H7 (cell line): ENCODE data around the gene DDX47. TPM values are rescaled to one million over a fixed set of nuclear protein-coding genes. Genes with fewer than 3 reads are reported as not detected.

Experiments used
- DNase-seq: peaks from one replicate; pipeline ENCODE4 v3.0.0; 2012
- H3K27me3 ChIP-seq: 2 replicates; pipeline ENCODE4 v1.6.0; 2011; ENCODE audit warnings: mild to moderate bottlenecking, low read length; ENCODE audit not compliant: control insufficient read depth, insufficient read depth
- H3K36me3 ChIP-seq: replicated peaks from 2 replicates; pipeline ENCODE4 v1.5.1; 2011; ENCODE audit warnings: low read length; ENCODE audit not compliant: control insufficient read depth, insufficient read depth
- H3K4me3 ChIP-seq: 2 replicates; pipeline ENCODE4 v1.5.1; 2011; ENCODE audit warnings: low read depth, mild to moderate bottlenecking, control low read depth, low read length, moderate library complexity; ENCODE audit not compliant: insufficient read depth
- total RNA-seq: library from RNA; depleted of rRNA; stranded (reverse); fragments of >200 nt; shearing (Covaris generic); gene quantifications from 2 replicates; pipeline ENCODE4 v1.2.3, GENCODE V29; 2014; rRNA removed

The DDX47 gene
- 69.7 and 74.7 TPM in 2 replicates for total RNA-seq

DNA sequence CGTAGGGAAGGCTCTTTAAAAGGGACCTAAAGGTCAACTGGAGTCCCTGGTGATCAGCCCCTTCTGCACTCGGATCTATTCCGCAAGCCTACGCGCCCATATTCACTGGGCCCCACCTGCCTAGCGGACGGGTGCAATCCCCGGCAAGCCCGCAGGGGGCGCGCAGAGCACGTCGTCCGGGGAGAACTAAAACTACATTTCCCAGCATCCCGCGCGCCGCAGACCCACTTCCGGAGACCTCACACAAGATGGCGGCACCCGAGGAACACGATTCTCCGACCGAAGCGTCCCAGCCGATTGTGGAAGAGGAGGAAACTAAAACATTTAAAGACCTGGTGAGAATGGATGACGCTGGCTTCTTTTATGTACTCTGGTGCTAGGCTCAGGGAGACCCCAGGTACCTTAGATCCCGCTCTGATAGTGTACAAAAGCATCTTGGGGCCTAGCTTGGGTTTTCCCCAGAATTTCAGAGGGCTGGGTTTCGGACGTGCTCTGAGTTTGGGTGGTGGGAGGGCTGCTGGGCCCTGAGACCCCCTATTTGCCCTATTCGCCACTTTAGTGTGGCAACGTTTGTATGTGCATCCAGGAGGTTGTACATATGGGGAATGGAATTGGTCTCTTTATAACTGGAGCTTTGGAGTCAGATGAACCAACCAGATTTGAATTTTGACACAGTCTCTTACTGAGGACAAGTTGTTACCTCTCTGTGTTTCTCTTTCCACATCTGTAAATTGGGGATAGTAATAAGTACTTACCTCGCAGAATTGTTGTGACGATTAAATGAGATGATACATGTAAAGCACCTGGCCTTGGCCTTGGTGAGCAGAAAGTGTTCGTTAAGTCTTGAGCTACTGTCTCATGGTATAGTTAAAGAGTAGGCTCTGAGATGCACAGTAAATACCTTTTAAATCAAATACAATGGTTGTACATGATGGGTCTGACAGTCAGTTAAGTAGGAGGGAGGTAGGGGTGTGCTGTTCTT lies at the start of gene DDX47:
Gene DDX47 (plus strand): TSS at position 227 of the 982 bp plus-strand sequence. CDS start 22 bp downstream, at position 249.
- no peaks in the 10 kb centered on the region for H3K27me3 ChIP-seq
- DNase-seq = peak; percentile 94
- H3K4me3 ChIP-seq = peak within 1 kb of the TSS; percentile 52
- H3K36me3 ChIP-seq = peaks cover 4% of the 10 kb centered on the region; the same call in 1 of the 2 replicates

DNA sequence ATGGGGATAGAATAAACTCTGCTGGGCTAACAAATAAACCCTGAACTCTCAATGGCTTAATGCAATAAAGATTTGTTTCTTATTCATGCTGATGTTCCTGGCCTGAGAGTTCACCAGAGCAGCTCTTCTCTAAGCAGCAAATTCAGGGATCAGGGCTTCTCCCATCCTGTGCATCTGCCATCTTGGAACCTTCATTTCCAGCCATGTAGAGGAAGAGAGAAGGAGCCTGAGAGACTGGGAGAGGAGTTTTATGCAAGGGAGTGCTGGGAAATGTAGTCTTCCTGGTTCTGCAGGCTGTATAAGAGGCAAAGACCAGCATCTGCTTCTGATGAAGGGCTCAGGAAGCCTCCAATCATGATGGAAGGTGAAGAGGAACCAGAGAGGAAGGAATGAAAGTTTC lies 48.3 kb upstream of the DDX47 start:
- Histone ChIP-seq H3K4me3 (no peak overlapping the region), H3K27me3 (no peaks in the 10 kb centered on the region), H3K36me3 (no peaks in the 10 kb centered on the region)
- DNase-seq = no peak

DNA sequence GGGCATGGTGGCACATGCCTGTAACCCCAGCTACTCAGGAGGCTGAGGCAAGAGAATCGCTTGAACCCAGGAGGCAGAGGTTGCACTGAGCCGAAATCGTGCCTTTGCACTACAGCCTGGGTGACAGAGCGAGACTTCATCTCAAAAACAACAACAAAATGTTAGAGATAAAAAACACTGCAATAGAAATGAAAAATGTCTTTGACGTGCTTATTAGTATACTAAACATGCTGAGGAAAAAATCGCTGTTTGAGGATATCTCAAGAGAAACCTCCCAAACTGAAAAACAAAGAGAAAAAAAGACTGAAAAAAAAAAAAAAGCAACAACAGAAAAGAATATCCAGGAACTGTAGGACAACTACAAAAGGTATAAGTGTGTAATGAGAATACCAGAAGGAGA lies 42.9 kb upstream of the DDX47 start:
- no peak for DNase-seq
- H3K36me3 ChIP-seq = no peaks in the 10 kb centered on the region

DNA sequence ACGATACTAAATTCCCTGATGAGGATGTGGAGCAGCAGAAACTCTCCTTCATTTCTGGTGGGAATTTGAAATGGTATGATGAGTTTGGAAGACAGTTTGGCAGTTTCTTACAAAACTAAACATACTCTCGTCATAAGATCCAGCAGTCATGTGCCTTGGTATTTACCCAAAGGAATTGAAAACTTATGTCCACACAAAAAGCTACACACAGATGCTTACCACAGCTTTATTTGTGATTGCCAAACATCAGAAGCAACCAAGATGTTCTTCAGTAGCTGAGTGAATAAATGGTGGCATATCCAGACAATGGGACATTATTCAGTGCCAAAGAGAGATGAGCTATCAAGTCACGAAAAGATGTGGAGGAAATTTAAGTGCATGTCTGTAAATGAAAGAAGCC lies 38.4 kb upstream of the DDX47 start:
- H3K4me3 ChIP-seq = no peak overlapping the region
- H3K27me3 ChIP-seq = no peaks in the 10 kb centered on the region

More for the DNA sequence above, 42.9 kb upstream of the DDX47 start:
- no peak overlapping the region for H3K4me3 ChIP-seq
- H3K27me3 ChIP-seq = no peaks in the 10 kb centered on the region

DNA sequence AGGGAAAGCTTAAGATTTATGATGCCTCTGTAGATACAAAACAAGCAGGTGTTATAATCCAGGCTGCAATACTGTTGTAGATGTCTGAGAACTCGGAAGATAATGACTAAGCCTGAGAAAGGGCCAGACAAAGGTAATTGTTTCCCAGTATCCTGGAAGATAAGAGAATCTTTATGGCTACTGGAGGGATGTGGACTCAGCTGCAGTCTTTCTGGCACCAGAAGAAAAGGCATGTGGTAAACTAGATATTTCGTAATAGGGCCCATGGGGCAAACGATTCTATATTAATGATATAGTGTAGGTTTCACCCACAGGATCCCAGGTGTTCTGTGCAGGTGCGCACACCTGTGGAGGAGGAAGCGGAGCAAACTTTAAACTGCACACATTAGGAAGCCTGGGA lies 36.9 kb upstream of the DDX47 start:
- Histone ChIP-seq H3K4me3 (no peak overlapping the region), H3K36me3 (no peaks in the 10 kb centered on the region), H3K27me3 (no peaks in the 10 kb centered on the region)
- no peak for DNase-seq

More for the DNA sequence above, 38.4 kb upstream of the DDX47 start:
- H3K36me3 ChIP-seq = no peaks in the 10 kb centered on the region
- no peak for DNase-seq

DNA sequence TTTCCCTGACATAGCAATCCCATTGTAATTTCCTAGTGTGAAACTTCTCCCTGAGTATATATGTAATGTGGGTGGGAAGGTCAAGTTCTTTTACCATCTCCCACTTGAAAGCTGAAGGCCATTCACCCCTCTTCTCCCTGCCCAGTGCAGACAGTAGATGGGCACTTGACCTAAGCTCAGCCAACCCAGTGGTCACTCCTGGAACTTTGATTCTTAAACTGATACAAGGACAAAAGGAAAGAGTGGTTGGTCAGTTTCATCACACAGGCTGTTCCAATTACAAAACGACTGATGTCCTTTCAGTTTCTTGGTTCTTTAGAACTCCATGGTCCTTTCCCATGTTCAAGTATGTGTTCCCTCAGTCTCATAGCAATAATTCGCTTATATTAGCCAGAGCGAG lies 36.1 kb upstream of the DDX47 start:
- H3K36me3 ChIP-seq = no peaks in the 10 kb centered on the region
- no peak for DNase-seq
- H3K27me3 ChIP-seq = no peaks in the 10 kb centered on the region
- H3K4me3 ChIP-seq = no peak overlapping the region

DNA sequence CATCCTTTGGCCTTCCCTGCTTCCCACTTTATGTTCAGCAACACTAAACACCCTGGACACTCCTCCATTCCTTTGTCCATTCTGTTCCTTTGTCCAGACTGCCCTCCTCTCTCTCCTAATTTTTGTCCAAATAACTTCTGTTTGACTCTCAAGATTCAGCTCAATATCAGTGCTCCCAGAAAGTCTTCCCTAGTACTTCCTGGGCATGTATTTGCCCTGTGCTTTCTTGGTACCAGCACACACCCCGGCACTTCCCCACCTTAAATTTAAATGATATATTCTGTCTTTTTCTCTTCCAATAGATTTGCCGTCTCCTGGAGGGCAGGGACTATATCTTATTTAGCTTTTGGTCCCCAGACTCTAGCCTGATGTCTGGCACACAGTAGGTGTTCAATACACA lies 34.1 kb upstream of the DDX47 start:
- no peak for DNase-seq
- no peaks in the 10 kb centered on the region for H3K36me3 ChIP-seq
- H3K4me3 ChIP-seq = no peak overlapping the region
- H3K27me3 ChIP-seq = no peaks in the 10 kb centered on the region

DNA sequence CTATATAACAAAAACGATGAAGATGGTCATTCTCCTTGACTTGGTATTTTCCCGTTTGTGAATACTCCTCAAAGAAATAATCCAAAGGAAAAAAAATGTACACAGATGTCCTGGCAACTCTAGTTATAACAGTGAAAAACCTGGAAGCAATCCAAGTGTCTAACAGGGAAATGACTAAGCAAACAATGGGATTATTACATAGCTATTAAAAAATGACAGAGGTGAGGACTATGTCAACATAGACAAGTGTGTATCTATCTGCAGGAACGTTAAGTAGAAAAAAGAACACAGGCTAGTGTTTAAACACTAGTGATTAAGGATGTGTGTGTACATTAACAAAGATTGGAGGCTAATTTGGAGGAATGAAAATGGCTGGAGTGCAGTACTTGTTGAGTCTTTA lies 33.6 kb upstream of the DDX47 start:
- 0 out of 2 replicates have a peak, but pooled peaks cover under 1% of the 10 kb centered on the region for H3K27me3 ChIP-seq
- DNase-seq = no peak
- H3K36me3 ChIP-seq = no peaks in the 10 kb centered on the region
- H3K4me3 ChIP-seq = no peak overlapping the region

DNA sequence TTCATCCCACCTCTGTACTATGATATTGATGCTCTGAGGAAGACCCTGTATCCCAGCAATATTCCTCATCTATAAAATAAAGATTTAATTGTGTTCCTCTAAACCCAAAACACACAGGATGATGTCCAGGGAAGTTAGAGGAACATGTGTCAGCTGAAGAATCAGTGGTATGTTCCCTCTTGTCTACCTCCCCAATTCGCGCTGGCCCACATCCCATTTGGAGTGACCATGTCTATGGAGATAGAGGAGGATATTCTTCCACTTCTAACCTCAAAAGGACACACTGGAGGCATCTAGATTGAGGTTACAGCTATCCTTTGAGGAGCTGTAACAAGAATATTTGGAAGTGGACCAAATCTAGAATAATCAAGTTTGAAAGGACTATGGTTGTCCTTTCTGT lies 29.0 kb upstream of the DDX47 start:
- peaks cover 20% of the 10 kb centered on the region for H3K27me3 ChIP-seq
- DNase-seq = no peak
- H3K4me3 ChIP-seq = no peak overlapping the region
- no peaks in the 10 kb centered on the region for H3K36me3 ChIP-seq

DNA sequence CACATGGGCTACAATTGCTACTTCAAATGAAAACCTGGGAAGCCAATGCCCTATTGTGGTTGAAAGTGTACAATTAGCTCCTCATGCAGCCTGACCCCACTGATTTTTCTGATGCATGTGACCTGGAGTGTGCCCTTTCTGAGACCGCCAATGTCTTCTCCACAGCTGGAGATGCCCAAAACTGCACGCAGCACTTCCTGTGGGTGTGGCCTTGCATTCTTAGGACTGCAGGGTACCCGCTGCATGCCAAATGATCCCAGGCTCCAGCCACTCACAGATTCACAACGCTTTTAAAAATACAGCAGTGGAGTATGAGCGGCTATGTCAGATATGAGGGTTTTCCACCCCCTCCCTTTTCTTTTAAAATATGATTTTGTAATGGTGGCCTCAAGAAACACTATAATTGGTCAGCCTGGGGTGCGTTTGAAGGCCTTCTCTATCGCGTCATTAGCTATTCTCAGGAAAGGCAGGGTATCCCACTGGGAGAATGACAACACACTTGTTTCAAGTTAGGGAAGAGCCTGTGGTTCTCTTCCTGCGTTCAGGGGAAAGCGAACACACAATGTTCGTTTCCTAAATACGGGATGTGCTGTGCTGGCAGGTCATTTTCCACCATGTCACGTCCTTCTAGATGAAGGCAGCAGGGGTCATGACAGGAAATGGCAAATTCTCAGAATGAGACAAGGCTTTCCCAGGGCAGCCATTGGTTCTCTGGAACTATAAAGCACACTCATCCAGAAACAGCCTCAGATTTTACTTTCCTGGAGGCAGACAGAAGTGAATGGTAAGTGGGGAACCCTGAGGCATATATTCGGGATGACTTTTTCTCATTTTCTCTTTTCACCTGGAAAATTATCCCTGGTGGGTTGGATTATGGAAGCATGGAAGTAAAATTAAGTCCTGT lies 28.0 kb upstream of the DDX47 start, which contains the start of gene APOLD1:
Gene APOLD1 (plus strand): TSS at position 749 of the 904 bp plus-strand sequence. CDS start 33 bp downstream, at position 782.
- Histone ChIP-seq H3K4me3 (peak within 1 kb of the TSS; percentile 44), H3K36me3 (no peaks in the 10 kb centered on the region), H3K27me3 (peaks cover 20% of the 10 kb centered on the region)
- peak; percentile 68 for DNase-seq

DNA sequence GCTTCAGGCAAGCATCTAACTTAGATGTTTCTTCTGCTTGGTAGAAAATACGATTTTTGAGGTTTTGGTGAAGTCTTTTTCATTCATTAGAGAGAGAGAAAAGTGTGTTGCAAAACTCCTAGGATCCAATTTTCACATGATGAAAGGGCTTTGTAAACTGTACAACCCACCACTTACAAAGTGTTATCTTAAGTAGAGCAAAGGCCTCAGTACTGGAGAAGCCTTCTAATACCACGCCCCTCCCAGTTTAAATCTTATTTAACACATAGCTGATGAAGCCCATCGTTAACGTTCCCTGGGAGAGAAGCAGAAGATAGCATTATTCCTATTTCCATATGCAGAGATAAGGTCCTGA lies 26.8 kb upstream of the DDX47 start:
- DNase-seq = no peak
- H3K36me3 ChIP-seq = no peaks in the 10 kb centered on the region
- peaks cover 20% of the 10 kb centered on the region for H3K27me3 ChIP-seq
- peak overlapping the region; percentile 44 for H3K4me3 ChIP-seq

DNA sequence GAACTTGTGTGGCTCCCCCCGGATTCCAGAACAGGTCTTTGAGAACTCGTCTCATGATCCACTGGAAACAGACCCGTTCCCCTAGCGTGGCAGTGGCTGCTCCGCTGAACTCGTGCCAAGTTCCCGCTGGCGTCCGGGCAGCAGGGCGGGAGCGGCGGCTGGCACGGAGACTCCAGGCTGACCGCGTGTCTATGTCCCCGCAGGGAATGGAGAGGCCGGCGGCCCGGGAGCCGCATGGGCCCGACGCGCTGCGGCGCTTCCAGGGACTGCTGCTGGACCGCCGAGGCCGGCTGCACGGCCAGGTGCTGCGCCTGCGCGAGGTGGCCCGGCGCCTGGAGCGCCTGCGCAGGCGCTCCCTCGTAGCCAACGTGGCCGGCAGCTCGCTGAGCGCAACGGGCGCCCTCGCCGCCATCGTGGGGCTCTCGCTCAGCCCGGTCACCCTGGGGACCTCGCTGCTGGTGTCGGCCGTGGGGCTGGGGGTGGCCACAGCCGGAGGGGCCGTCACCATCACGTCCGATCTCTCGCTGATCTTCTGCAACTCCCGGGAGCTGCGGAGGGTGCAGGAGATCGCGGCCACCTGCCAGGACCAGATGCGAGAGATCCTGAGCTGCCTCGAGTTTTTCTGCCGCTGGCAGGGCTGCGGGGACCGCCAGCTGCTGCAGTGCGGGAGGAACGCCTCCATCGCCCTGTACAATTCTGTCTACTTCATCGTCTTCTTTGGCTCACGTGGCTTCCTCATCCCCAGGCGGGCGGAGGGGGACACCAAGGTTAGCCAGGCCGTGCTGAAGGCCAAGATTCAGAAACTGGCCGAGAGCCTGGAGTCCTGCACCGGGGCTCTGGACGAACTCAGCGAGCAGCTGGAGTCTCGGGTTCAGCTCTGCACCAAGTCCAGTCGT lies 26.2 kb upstream of the DDX47 start:
- peak overlapping the region; percentile 44 for H3K4me3 ChIP-seq
- H3K36me3 ChIP-seq = no peaks in the 10 kb centered on the region
- peak; percentile 96 for DNase-seq
- H3K27me3 ChIP-seq = peaks cover 20% of the 10 kb centered on the region

DNA sequence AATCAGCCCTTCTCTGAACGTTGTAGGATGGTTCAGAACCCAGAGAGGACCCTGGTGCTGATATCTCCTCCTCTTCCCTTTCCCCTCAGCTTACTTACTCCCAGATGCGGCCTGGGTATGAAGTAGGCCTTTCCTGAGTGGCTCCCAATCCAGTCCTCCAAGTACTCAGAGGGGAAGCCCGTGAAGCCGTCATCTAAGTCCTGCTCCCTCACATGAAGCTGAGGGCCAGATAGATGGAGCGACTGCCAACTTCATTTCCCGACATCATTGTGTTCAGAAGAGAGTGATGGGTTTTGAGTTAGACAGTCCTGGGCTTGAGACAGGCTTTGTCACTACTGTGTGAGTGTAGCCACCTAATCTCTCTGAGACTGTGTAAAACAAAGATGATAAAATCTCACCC lies 25.0 kb upstream of the DDX47 start:
- H3K4me3 ChIP-seq = no peak overlapping the region
- no peak for DNase-seq
- no peaks in the 10 kb centered on the region for H3K36me3 ChIP-seq
- peaks cover 20% of the 10 kb centered on the region for H3K27me3 ChIP-seq
